Epithelial cell of proximal tubule (primary cell): ENCODE results near the gene RAB11FIP4. TPM values are rescaled to one million over a fixed set of nuclear protein-coding genes. Genes with fewer than 3 reads are reported as not detected.
A peak's percentile ranks its signal among the peaks of the same experiment; 100 is the strongest.

Source experiments
- DNase-seq: peaks from one replicate; pipeline ENCODE4 v3.0.0-alpha.2; 2011; ENCODE audit warnings: low read depth
- H3K4me3 ChIP-seq: 2 replicates; pipeline ENCODE4 v1.5.1; 2011; ENCODE audit warnings: low read depth, mild to moderate bottlenecking, low read length
- CTCF ChIP-seq: conservative IDR thresholded peaks from 2 replicates; pipeline ENCODE4 v1.5.1; 2012; ENCODE audit warnings: low read depth, mild to moderate bottlenecking, low read length
- total RNA-seq: library from RNA; depleted of rRNA; stranded (reverse); fragments of >200 nt; gene quantifications from 2 replicates; pipeline ENCODE4 v1.2.3, GENCODE V29; 2015

RAB11FIP4 gene
- total RNA-seq, 1 donor from 2014 or later = 15.1 TPM

DNA sequence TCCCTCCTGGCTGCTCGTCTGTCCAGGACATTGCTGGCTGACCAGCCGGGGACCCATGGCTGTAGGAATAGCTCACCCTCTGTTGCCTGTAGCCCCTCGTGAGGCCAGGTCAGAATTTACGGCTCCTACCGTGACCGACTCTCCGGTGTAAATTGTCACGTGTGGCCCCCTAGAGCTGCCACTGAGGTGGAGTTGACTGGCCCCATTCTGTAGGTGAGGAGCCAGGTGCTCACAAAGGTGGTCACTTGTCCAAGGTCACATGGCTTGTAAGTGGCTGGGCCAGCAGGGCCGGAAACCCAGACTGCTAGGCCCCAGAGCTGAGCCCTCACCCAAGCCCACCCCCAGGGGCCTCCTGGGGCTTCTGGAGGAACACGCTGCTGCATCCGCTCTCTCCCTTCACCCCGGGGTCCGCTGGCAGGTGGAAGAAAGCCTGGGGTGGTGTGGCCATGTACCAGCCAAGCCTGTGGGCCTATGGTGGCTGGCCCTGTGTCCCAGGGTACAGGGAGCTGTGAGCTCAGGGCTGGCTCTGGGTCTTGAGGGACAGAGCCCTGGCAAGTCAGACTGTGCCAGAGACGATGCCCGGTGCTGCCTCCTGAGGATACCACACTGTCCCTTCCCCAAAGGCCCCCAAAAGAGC is 120.7 kb downstream of the RAB11FIP4 start:
- DNase-seq = no peak
- H3K4me3 ChIP-seq = no peak overlapping the region
- no peak for TF ChIP-seq CTCF

GRCh38 chr17:31512796-31513195 is 121.3 kb downstream of the RAB11FIP4 start:
- DNase-seq = no peak
- no peak for TF ChIP-seq CTCF
- no peak overlapping the region for H3K4me3 ChIP-seq

DNA sequence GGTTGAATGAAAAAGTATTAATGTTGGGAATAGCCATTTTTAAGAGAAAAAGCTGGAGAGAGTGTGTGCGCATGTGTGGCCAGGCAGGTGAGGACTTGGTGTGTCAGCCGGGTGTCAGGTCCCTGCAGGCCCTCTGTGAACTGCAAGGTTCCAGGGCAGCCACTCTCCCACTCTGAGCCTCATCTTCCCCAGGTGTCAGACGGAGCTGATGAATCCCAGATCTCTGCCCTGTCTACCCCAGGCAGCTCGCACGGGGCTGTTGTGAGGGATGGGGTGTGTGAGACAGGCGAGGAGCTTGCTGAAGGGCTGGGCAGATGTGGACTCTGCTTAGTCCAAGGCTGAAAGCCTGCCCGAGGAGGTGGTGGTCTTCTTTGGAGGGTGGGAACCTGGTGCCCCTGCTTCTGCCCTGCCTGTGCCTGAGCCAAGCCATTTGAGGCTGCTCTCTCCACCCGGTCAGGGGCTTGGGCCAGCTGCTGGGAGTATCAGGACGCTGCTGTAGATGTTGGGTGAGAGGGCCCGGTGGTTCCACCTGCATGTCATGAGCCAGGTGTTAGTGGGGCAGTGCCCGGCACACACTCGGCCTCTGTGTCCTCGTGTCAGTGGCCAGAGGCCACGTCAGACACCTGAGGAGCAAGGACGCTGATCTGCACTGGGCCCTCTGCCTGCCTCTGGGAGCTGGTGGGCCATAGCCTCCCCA is 122.4 kb downstream of the RAB11FIP4 start:
- no peak for TF ChIP-seq CTCF
- H3K4me3 ChIP-seq = no peak overlapping the region
- no peak for DNase-seq

DNA sequence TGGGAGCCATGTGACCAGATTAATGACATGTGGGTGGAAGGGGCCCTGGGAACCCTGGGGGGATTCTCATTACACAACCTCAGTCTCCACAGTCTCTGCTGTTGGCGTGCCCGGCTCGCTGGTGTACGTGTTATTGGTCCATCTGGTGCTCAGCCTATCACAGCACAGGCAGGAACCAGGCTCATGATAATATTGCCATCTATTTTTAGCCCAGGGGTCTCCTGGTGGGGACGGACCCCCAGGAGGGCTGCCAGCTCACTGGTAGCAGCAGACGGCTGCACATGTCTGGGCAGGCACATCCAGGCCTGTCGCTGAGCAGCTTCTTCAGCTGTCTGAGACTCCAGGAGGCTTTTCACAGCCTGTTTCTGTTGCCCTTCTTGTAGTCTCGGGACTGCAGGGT is 123.8 kb downstream of the RAB11FIP4 start:
- no peak for TF ChIP-seq CTCF
- DNase-seq = no peak
- H3K4me3 ChIP-seq = no peak overlapping the region

GRCh38 chr17:31517524-31517923 is 126.0 kb downstream of the RAB11FIP4 start:
- DNase-seq = no peak
- no peak overlapping the region for H3K4me3 ChIP-seq
- TF ChIP-seq CTCF = peak; percentile 52

DNA sequence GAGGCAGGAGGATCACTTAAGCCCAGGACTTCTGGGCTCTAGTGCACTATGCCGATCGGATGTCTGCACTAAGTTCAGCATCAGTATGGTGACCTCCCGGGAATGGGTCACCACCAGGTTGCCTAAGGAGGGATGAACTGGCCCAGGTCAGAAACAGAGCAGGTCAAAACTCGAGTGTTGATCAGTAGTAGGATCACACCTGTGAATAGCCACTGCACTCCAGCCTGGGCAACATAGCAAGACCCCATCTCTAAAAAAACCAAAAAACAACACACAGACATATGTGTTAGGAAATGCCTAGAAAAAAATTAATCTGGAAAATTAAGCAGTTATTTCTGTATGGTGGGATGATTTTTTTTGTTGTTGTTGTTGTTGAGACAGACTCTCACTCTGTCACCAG is 127.0 kb downstream of the RAB11FIP4 start:
- no peak overlapping the region for H3K4me3 ChIP-seq
- no peak for DNase-seq
- TF ChIP-seq CTCF = no peak
